ENCODE measurements around the gene KLHL13. TPM values are rescaled to one million over a fixed set of nuclear protein-coding genes. Genes with fewer than 3 reads are reported as not detected.

Gene KLHL13, protein sequence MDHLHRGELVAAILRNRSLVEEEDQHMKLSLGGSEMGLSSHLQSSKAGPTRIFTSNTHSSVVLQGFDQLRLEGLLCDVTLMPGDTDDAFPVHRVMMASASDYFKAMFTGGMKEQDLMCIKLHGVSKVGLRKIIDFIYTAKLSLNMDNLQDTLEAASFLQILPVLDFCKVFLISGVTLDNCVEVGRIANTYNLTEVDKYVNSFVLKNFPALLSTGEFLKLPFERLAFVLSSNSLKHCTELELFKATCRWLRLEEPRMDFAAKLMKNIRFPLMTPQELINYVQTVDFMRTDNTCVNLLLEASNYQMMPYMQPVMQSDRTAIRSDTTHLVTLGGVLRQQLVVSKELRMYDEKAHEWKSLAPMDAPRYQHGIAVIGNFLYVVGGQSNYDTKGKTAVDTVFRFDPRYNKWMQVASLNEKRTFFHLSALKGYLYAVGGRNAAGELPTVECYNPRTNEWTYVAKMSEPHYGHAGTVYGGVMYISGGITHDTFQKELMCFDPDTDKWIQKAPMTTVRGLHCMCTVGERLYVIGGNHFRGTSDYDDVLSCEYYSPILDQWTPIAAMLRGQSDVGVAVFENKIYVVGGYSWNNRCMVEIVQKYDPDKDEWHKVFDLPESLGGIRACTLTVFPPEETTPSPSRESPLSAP
- total RNA-seq: 1 to 10 TPM; 6.1 to 6.3 TPM

DNA sequence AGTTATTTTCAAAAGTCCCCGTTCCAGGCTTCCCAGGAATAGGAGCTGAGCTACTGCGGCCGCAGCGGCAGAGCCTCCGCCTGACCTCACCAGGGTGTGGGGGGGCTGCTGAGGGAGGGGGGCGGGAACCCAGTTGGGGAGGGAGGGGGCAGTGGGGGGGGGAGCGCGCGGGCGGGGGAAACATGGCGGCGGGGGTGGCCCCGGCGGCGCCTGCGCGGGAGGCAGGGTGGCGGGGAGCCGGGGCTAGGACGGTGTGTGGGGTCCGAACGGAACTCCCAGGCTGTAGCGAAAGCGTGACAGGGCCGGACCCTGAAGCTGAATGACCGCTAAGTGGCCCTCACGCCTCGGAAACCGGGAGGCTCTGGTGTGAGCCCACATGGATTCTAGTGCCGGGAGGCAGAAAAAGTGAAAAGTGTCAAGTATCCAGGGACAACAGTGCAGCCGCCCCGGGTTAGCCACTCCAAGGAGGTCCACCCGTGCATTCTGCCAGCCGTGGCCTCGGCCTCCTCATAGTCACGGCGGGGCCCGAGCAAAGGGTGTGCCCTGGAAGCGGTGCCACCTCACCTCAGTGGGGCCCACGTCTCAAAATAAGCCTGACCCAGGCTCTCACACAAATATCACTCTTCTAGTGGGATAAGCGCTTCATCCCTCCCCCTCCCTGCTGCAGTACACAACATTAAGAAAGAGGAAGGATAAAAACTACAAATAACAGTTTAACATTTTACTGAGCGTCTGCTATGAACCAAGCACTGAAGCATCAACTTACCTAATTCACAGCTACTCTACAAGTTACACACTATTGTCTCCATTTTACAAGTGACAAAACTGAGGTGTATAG lies at the start of gene KLHL13:
Gene KLHL13 (minus strand): TSS at position 98 of the 838 bp plus-strand sequence. CDS start 88,337 bp downstream, outside the sequence.
- peak within 1 kb of the TSS; percentile 58 to 61 for H3K4me3 ChIP-seq
- peak within 1 kb of the TSS; percentile 76 for H3K27ac ChIP-seq
- DNase-seq (ENCODE audit: low spot score): no peak
- no peaks in the 10 kb centered on the region for H3K4me1 ChIP-seq
- no peaks in the 10 kb centered on the region for H3K27me3 ChIP-seq
- no peaks in the 10 kb centered on the region for H3K9me3 ChIP-seq
- TF ChIP-seq, protein P1, sequence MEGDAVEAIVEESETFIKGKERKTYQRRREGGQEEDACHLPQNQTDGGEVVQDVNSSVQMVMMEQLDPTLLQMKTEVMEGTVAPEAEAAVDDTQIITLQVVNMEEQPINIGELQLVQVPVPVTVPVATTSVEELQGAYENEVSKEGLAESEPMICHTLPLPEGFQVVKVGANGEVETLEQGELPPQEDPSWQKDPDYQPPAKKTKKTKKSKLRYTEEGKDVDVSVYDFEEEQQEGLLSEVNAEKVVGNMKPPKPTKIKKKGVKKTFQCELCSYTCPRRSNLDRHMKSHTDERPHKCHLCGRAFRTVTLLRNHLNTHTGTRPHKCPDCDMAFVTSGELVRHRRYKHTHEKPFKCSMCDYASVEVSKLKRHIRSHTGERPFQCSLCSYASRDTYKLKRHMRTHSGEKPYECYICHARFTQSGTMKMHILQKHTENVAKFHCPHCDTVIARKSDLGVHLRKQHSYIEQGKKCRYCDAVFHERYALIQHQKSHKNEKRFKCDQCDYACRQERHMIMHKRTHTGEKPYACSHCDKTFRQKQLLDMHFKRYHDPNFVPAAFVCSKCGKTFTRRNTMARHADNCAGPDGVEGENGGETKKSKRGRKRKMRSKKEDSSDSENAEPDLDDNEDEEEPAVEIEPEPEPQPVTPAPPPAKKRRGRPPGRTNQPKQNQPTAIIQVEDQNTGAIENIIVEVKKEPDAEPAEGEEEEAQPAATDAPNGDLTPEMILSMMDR (IDR thresholded peaks at IDR 0.05): no peak
- no peaks in the 10 kb centered on the region for H3K36me3 ChIP-seq

DNA sequence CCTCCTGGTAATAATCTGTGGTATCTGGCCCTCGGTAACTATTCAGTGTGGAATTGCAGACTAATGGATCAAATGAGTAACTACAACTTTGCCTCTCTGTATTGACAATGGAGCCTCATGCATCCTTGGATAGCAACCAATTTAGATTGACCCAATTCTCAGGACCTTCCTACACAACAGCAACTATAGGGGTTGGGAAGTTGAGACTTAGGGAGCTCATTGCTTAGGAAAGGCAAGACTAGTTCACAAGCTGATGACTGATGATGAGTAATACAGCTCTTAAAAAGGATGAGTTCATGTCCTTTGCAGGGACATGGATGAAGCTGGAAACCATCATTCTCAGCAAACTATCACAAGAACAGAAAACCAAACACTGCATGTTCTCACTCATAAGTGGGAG lies 47.5 kb upstream of the KLHL13 start:
- Histone ChIP-seq H3K4me1 (no peaks in the 10 kb centered on the region), H3K27ac (no peak overlapping the region), H3K9me3 (no peaks in the 10 kb centered on the region), H3K36me3 (no peaks in the 10 kb centered on the region), H3K4me3 (no peak overlapping the region), H3K27me3 (no peaks in the 10 kb centered on the region)
- DNase-seq (ENCODE audit: low spot score): no peak
- TF ChIP-seq, protein P1 (IDR thresholded peaks at IDR 0.05): no peak

DNA sequence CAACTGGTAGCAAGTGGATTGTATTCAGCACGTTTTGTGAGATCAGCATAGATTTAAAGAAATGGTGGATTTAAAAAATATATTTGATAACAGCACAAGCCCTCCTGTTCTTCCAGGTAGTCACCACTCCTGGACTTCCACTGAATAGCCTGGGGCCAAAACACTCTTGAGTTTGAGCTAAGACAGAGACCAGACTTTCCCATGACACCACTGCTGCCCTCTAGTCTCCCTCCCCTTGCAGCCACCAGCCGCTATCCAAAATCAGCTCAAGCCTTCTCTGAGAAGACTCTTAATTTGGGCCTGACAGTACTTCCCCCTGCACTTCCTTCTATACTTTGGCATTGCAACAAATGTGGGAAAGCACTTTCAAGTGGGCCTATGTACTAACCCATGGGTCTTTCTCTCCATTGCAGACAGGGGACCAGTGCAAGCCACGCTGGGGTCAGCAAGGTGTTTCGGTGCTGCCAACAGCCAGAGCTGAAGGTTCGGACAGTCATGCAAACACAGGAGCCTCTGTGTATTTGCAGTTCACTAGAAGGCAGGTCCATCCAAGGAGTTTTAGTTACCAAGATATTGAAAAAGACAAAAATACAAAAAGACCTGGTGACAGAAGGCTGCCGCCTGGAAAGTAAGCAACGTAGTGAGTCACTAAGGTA lies 40.5 kb upstream of the KLHL13 start:
- Histone ChIP-seq H3K9me3 (no peaks in the 10 kb centered on the region), H3K4me3 (no peak overlapping the region), H3K4me1 (no peaks in the 10 kb centered on the region), H3K27me3 (no peaks in the 10 kb centered on the region), H3K27ac (no peak overlapping the region), H3K36me3 (no peaks in the 10 kb centered on the region)
- TF ChIP-seq, protein P1 (IDR thresholded peaks at IDR 0.05): no peak
- DNase-seq (ENCODE audit: low spot score): no peak

DNA sequence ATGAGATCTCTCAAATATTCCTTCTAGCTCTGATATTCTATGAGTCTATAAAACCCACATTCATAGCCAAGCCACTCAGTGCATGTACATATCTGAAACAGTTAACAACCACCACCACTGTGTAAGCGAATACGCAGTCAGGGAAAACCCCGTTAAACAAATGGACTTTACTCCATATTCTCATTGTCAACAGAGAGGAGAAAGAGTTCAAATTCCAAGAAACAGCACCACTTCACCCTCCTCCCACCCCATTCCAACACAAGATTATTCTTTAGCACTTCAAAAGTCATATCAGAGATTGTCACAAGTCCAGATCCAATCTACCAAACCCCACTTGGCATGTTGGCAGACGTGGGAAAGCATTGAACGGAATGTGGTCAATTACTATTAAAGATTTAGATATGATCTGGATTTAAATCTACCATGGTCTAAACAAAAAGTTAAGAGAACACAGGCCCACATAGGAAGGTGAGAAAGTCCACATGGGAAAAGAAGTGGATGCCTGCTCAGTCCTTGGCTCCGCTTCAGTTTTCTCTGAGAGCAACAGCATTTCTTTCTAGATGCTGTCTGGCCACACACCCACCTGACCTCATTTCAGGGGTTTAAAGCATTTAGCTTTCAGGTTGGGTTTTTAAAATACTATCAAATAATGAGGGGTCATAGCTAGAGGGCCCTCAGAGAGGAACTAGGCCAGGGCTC lies 39.8 kb upstream of the KLHL13 start:
- no peaks in the 10 kb centered on the region for H3K4me1 ChIP-seq
- no peak for DNase-seq (ENCODE audit: low spot score)
- no peak overlapping the region for H3K27ac ChIP-seq
- H3K9me3 ChIP-seq: no peaks in the 10 kb centered on the region
- H3K4me3 ChIP-seq: no peak overlapping the region
- TF ChIP-seq, protein P1 (IDR thresholded peaks at IDR 0.05): no peak
- H3K36me3 ChIP-seq: no peaks in the 10 kb centered on the region
- no peaks in the 10 kb centered on the region for H3K27me3 ChIP-seq

DNA sequence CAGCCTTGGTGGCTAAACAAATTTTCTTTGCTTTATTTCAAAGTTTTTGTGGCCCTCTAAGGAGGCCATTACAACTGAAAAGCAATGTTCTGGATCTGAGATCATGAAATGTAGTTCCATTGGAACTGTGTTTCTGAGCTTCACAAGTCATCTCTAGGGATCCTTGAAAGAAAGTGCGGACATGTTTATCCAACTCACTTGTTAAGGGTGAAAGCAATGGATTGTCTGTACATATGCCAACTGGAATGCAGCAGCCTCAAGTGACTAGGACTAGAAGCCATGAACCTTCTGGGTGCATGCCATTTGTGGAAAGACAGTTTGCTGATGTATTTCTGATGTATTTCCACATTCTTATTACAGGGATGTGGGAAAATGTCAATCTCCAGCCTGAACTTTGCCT lies 36.7 kb upstream of the KLHL13 start:
- Histone ChIP-seq H3K27me3 (no peaks in the 10 kb centered on the region), H3K4me3 (no peak overlapping the region), H3K27ac (no peak overlapping the region), H3K9me3 (no peaks in the 10 kb centered on the region), H3K4me1 (no peaks in the 10 kb centered on the region), H3K36me3 (no peaks in the 10 kb centered on the region)
- DNase-seq (ENCODE audit: low spot score): no peak
- TF ChIP-seq, protein P1 (IDR thresholded peaks at IDR 0.05): no peak
